Measurements from ENCODE around the gene PHF12. TPM values are rescaled to one million over a fixed set of nuclear protein-coding genes. Genes with fewer than 3 reads are reported as not detected.
A peak's percentile ranks its signal among the peaks of the same experiment; 100 is the strongest.

The PHF12 gene
- polyA plus RNA-seq, 1 experiment: 16.5 TPM

- Histone ChIP-seq H3K4me3 (ENCODE audit: low read depth, low read length) (no peak overlapping the region), H3K27me3 (ENCODE audit: control insufficient read depth, insufficient read depth, low read length) (no peaks in the 10 kb centered on the region), H3K36me3 (ENCODE audit: control insufficient read depth, insufficient read depth, low read length) (peaks cover 9% of the 10 kb centered on the region)
- ChIA-PET POLR2A (no interaction called here), CTCF (interaction anchor here (0.7 to 2.7 kb wide), 10 partner anchors 10 to 177 kb away, joined by 3 to 17 read pairs (median 4); partner anchors contain the start of gene DHRS13)
- no peak for DNase-seq (ENCODE audit: low read depth)
- TF ChIP-seq CTCF (IDR thresholded peaks at IDR 0.05; ENCODE audit: insufficient read depth, low read depth, low read length): no peak
Measured at GRCh38 chr17:28926366-28926765, 25.0 kb downstream of the PHF12 start.

- TF ChIP-seq CTCF (IDR thresholded peaks at IDR 0.05; ENCODE audit: insufficient read depth, low read depth, low read length): no peak
- ChIA-PET POLR2A (no interaction called here), CTCF (interaction anchor here (0.7 to 2.7 kb wide), 11 partner anchors 9 to 176 kb away, joined by 3 to 17 read pairs (median 4); partner anchors contain the start of gene DHRS13)
- peaks cover 13% of the 10 kb centered on the region for H3K36me3 ChIP-seq (ENCODE audit: control insufficient read depth, insufficient read depth, low read length)
- H3K4me3 ChIP-seq (ENCODE audit: low read depth, low read length): no peak overlapping the region
- peak; percentile 69 for DNase-seq (ENCODE audit: low read depth)
- no peaks in the 10 kb centered on the region for H3K27me3 ChIP-seq (ENCODE audit: control insufficient read depth, insufficient read depth, low read length)
Measured at GRCh38 chr17:28925912-28926365, 25.4 kb downstream of the PHF12 start.

GRCh38 chr17:28920201-28920600, 31.1 kb downstream of the PHF12 start:
- ChIA-PET CTCF (interaction anchor here (1.0 to 1.6 kb wide), 4 partner anchors 10 to 156 kb away, joined by 3 to 6 read pairs (median 4); partner anchors contain the start of gene DHRS13), POLR2A (no interaction called here)

GRCh38 chr17:28918295-28918694, 33.0 kb downstream of the PHF12 start:
- POLR2A ChIA-PET: no interaction called here

More at GRCh38 chr17:28920201-28920600, 31.1 kb downstream of the PHF12 start:
- Histone ChIP-seq H3K36me3 (ENCODE audit: control insufficient read depth, insufficient read depth, low read length) (peaks cover 30% of the 10 kb centered on the region), H3K4me3 (ENCODE audit: low read depth, low read length) (no peak overlapping the region), H3K27me3 (ENCODE audit: control insufficient read depth, insufficient read depth, low read length) (no peaks in the 10 kb centered on the region)
- DNase-seq (ENCODE audit: low read depth): no peak
- TF ChIP-seq CTCF (IDR thresholded peaks at IDR 0.05; ENCODE audit: insufficient read depth, low read depth, low read length): no peak

GRCh38 chr17:28917465-28917864, 33.9 kb downstream of the PHF12 start:
- no peak for TF ChIP-seq CTCF (IDR thresholded peaks at IDR 0.05; ENCODE audit: insufficient read depth, low read depth, low read length)
- Histone ChIP-seq H3K4me3 (ENCODE audit: low read depth, low read length) (no peak overlapping the region), H3K27me3 (ENCODE audit: control insufficient read depth, insufficient read depth, low read length) (no peaks in the 10 kb centered on the region), H3K36me3 (ENCODE audit: control insufficient read depth, insufficient read depth, low read length) (peaks cover 39% of the 10 kb centered on the region)
- POLR2A ChIA-PET: no interaction called here
- CTCF ChIA-PET: interaction anchor here (1.1 to 4.7 kb wide), 6 partner anchors 10 to 190 kb away, joined by 3 to 43 read pairs (median 18); partner anchors contain the start of gene TLCD1
- DNase-seq (ENCODE audit: low read depth): no peak

More at GRCh38 chr17:28918295-28918694, 33.0 kb downstream of the PHF12 start:
- no peak for TF ChIP-seq CTCF (IDR thresholded peaks at IDR 0.05; ENCODE audit: insufficient read depth, low read depth, low read length)
- no peak for DNase-seq (ENCODE audit: low read depth)
- no peaks in the 10 kb centered on the region for H3K27me3 ChIP-seq (ENCODE audit: control insufficient read depth, insufficient read depth, low read length)
- H3K36me3 ChIP-seq (ENCODE audit: control insufficient read depth, insufficient read depth, low read length): peaks cover 32% of the 10 kb centered on the region
- CTCF ChIA-PET: interaction anchor here (1.1 to 4.7 kb wide), 6 partner anchors 9 to 191 kb away, joined by 3 to 43 read pairs (median 18); partner anchors contain the start of gene TLCD1
- no peak overlapping the region for H3K4me3 ChIP-seq (ENCODE audit: low read depth, low read length)

All from BJ (cell line).